NOMO-1 treated with DMSO at 0.1 percent for 48 hours (cell line): ENCODE data around the gene CLCN7.
"Not testable (repeated sequence)": the region's sequence is repeated elsewhere in the genome, so short reads cannot be mapped to it uniquely, and the experiment has no call there.

Experiments
- DNase-seq: peaks from one replicate; lab custom pipeline; 2025; ENCODE audit not compliant: unreplicated experiment; lab: John Stamatoyannopoulos, UW

The CLCN7 gene

GRCh38 chr16:1488619-1489018 lies 13.8 kb upstream of the CLCN7 start, which contains the start of gene PTX4:
Gene PTX4, minus strand, starts transcription at chr16:1488944. Its CDS starts 35 bp downstream, at chr16:1488909.
- DNase-seq, result no peak

GRCh38 chr16:1488054-1488601 lies 13.3 kb upstream of the CLCN7 start:
- no peak for DNase-seq

- no peak for DNase-seq
Measured at GRCh38 chr16:1487395-1488053, 12.7 kb upstream of the CLCN7 start.

GRCh38 chr16:1486551-1487390 lies 11.9 kb upstream of the CLCN7 start:
- no peak for DNase-seq

GRCh38 chr16:1485847-1486496 lies 11.1 kb upstream of the CLCN7 start:
- no peak for DNase-seq

GRCh38 chr16:1481906-1482835 lies 7.3 kb upstream of the CLCN7 start:
- no peak for DNase-seq

- not testable (repeated sequence) for DNase-seq
Measured at GRCh38 chr16:1478937-1479336, 4.1 kb upstream of the CLCN7 start.

- DNase-seq, result no peak
Measured at GRCh38 chr16:1477033-1477432, 2.2 kb upstream of the CLCN7 start.

- DNase-seq, result no peak
Measured at GRCh38 chr16:1475552-1476114, 805 bp upstream of the CLCN7 start.

- DNase-seq, result no peak
Measured at GRCh38 chr16:1474082-1474795, 589 bp downstream of the CLCN7 start.

GRCh38 chr16:1472974-1473373 lies 1.9 kb downstream of the CLCN7 start:
- no peak for DNase-seq

- no peak for DNase-seq
Measured at GRCh38 chr16:1471569-1472194, 3.1 kb downstream of the CLCN7 start.

GRCh38 chr16:1470481-1471251 lies 4.2 kb downstream of the CLCN7 start:
- DNase-seq, result peak; percentile 50

- DNase-seq, result peak; percentile 97
Measured at GRCh38 chr16:1469693-1470201, 5.1 kb downstream of the CLCN7 start.

GRCh38 chr16:1469141-1469540 lies 5.7 kb downstream of the CLCN7 start:
- DNase-seq, result not testable (repeated sequence)

GRCh38 chr16:1468426-1468810 lies 6.4 kb downstream of the CLCN7 start:
- DNase-seq, result peak; percentile 12

- DNase-seq, result no peak
Measured at GRCh38 chr16:1466968-1467521, 7.8 kb downstream of the CLCN7 start.

GRCh38 chr16:1466054-1466453 lies 8.8 kb downstream of the CLCN7 start:
- DNase-seq, result no peak
